Neural crest cell (in vitro differentiated cells): Measurements from ENCODE around the gene ARHGAP40. TPM values are rescaled to one million over a fixed set of nuclear protein-coding genes. Genes with fewer than 3 reads are reported as not detected.

Source experiments
- DNase-seq: peaks from one replicate; pipeline ENCODE4 v3.0.0; 2021; ENCODE audit warnings: low read depth, mixed read lengths, low spot score
- H3K27ac Mint-ChIP-seq: one replicate; pipeline ENCODE4 v1.8.0; 2021; ENCODE audit warnings: mild to moderate bottlenecking, mixed read lengths; ENCODE audit not compliant: unreplicated experiment
- H3K27me3 Mint-ChIP-seq: 2 replicates; pipeline ENCODE4 v1.8.0; 2021; ENCODE audit warnings: low read depth, mild to moderate bottlenecking, mixed read lengths
- H3K36me3 Mint-ChIP-seq: 2 replicates; pipeline ENCODE4 v1.8.0; 2021; ENCODE audit warnings: low read depth, mild to moderate bottlenecking, mixed read lengths
- H3K4me1 Mint-ChIP-seq: 2 replicates; pipeline ENCODE4 v1.8.0; 2021; ENCODE audit warnings: mixed read lengths
- H3K4me3 Mint-ChIP-seq: one replicate; pipeline ENCODE4 v1.8.0; 2021; ENCODE audit warnings: mild to moderate bottlenecking, mixed read lengths
- H3K9me3 Mint-ChIP-seq: 2 replicates; pipeline ENCODE4 v1.8.0; 2021; ENCODE audit warnings: mixed read lengths
- total RNA-seq: library from RNA; stranded (reverse); gene quantifications from 2 replicates; pipeline ENCODE4 v1.2.1, GENCODE V29; 2021
- TF ChIP-seq, protein P1 (sequence below): fragments of 200-600 bp; sonication (generic); conservative IDR thresholded peaks from 2 replicates; pipeline ENCODE4 v1.5.0; 2021; ENCODE audit warnings: antibody characterized with exemption, mild to moderate bottlenecking

ARHGAP40 gene
- total RNA-seq, 1 donor from 2014 or later, result not detected

GRCh38 chr20:38649275-38649891 is 47.8 kb downstream of the ARHGAP40 start:
- H3K36me3 Mint-ChIP-seq, result peaks cover 3% of the 10 kb centered on the region
- H3K9me3 Mint-ChIP-seq, result peaks cover 5% of the 10 kb centered on the region
- no peak overlapping the region for H3K27ac Mint-ChIP-seq
- H3K4me1 Mint-ChIP-seq, result peaks cover 14% of the 10 kb centered on the region
- peak; percentile 28 for DNase-seq
- H3K4me3 Mint-ChIP-seq, result no peak overlapping the region
- TF ChIP-seq, protein P1, sequence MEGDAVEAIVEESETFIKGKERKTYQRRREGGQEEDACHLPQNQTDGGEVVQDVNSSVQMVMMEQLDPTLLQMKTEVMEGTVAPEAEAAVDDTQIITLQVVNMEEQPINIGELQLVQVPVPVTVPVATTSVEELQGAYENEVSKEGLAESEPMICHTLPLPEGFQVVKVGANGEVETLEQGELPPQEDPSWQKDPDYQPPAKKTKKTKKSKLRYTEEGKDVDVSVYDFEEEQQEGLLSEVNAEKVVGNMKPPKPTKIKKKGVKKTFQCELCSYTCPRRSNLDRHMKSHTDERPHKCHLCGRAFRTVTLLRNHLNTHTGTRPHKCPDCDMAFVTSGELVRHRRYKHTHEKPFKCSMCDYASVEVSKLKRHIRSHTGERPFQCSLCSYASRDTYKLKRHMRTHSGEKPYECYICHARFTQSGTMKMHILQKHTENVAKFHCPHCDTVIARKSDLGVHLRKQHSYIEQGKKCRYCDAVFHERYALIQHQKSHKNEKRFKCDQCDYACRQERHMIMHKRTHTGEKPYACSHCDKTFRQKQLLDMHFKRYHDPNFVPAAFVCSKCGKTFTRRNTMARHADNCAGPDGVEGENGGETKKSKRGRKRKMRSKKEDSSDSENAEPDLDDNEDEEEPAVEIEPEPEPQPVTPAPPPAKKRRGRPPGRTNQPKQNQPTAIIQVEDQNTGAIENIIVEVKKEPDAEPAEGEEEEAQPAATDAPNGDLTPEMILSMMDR, result peak; percentile 50
- H3K27me3 Mint-ChIP-seq, result peaks cover 55% of the 10 kb centered on the region

- Mint-ChIP-seq H3K27ac (no peak overlapping the region), H3K4me3 (no peak overlapping the region), H3K36me3 (peaks cover 3% of the 10 kb centered on the region), H3K9me3 (peaks cover 5% of the 10 kb centered on the region), H3K27me3 (peaks cover 55% of the 10 kb centered on the region), H3K4me1 (peaks cover 8% of the 10 kb centered on the region)
- TF ChIP-seq, protein P1, result no peak
- no peak for DNase-seq
These were observed 48.4 kb downstream of the ARHGAP40 start for GRCh38 chr20:38650010-38650409.

GRCh38 chr20:38651154-38651553 is 49.5 kb downstream of the ARHGAP40 start:
- no peak for DNase-seq
- no peak overlapping the region for H3K4me3 Mint-ChIP-seq
- H3K27me3 Mint-ChIP-seq, result peaks cover 55% of the 10 kb centered on the region
- H3K9me3 Mint-ChIP-seq, result peaks cover 5% of the 10 kb centered on the region
- peaks cover 3% of the 10 kb centered on the region for H3K36me3 Mint-ChIP-seq
- no peak overlapping the region for H3K27ac Mint-ChIP-seq
- TF ChIP-seq, protein P1, result no peak
- peaks cover 6% of the 10 kb centered on the region for H3K4me1 Mint-ChIP-seq

- Mint-ChIP-seq H3K36me3 (peaks cover 3% of the 10 kb centered on the region), H3K27ac (no peak overlapping the region), H3K9me3 (peaks cover 5% of the 10 kb centered on the region), H3K4me1 (peaks cover 2% of the 10 kb centered on the region), H3K4me3 (no peak overlapping the region), H3K27me3 (peaks cover 52% of the 10 kb centered on the region)
- TF ChIP-seq, protein P1, result no peak
- DNase-seq, result no peak
These were observed 50.0 kb downstream of the ARHGAP40 start for GRCh38 chr20:38651562-38651961.

GRCh38 chr20:38652995-38653394 is 51.4 kb downstream of the ARHGAP40 start:
- TF ChIP-seq, protein P1, result no peak
- Mint-ChIP-seq H3K27me3 (peaks cover 51% of the 10 kb centered on the region), H3K4me1 (no peaks in the 10 kb centered on the region), H3K9me3 (peaks cover 5% of the 10 kb centered on the region), H3K27ac (no peak overlapping the region), H3K4me3 (no peak overlapping the region), H3K36me3 (peaks cover 3% of the 10 kb centered on the region)
- no peak for DNase-seq
